ENCODE results near the gene CYP1B1.
"Not testable (repeated sequence)": the region's sequence is repeated elsewhere in the genome, so short reads cannot be mapped to it uniquely, and the experiment has no call there.

Gene CYP1B1

DNA sequence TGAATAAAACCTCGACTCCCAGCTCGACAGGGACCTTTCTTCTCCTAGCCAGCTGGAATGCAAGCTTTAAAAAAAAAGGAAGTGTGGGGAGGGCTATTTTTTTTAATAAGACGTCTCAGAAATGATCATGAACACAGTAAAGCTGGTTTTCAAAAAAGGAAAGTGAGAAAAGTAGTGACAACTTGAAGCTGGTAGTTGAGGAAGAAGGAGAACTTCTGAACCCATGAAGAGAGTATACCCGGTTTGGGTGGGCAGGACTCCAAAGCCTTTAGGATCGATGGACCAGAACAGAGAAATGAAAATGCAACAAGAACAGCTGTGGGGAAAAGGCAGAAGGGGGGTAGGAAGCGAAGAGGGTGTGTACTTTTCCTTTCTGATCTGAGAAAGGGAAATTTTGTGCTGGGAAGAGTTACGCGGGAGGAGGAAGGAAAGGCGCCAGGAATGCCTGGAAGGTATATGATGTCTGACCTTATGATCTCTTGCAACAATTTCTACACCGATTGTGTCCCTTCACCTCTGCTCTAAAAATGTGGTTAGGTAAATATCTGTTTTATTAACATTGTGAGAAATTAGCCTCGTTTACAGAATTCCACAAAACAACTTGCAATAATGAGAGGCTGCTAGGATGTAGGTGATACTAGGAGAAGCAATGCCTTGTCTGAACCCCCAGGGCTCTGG lies 22.6 kb upstream of the CYP1B1 start:
- peak; percentile 48 to 72 (median 65) for DNase-seq

DNA sequence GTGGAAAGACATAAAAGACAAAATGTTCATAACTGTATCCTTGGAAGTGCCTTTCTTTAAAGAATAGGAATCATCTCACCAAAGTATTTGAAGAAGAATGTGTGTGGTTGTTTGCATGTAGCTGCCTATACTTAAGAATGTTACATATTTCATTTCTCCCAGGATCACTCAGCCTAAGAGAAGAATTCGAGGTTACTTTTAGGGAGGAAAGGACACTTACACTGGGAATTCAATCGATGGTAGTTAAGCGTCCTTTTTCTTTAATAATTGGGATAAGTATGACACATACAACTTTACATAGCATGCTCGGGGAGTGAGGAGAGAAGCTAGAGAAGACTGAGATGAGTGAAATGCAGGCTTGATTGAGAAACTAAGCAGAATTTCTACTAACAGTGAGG lies 22.0 kb upstream of the CYP1B1 start:
- no peak for DNase-seq

DNA sequence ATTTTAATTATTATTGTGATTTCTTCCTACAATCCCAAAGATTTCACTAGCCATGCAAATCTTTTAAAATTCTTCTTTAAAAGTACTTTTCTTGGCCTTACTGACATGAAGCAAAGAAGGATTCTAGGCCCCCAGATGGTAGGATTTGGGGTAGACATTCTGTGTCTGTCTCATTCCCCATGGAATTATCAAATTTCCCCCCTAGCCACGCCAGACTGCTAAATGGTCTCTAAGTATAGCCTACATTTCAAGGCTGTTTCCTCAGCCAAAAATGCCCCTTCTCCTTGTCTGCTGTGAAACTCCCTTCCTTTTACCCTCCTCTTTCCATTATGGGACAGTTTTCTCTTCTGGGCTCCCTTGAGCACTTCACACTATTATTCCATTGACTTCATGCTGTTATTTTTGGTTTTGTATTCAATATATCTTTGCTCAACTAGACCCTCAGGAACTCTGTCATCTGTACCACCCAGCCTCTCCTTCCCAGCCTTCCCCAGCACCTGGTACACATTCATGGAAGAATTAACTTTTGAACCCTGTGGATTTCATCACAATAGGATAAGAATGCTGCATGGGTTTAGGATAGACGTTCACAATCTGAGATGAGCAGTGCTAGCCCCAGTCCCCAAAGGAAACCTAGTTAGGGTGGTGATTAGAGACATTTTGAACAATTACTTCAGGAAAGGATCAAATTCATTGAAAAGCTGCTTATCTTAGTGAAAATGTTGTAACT lies 21.5 kb upstream of the CYP1B1 start:
- peak in 2 of 3 donors; percentile 27 to 47 for DNase-seq

GRCh38 chr2:38095996-38096861 lies 20.3 kb upstream of the CYP1B1 start:
- DNase-seq = peak; percentile 35 to 59 (median 57)

GRCh38 chr2:38095079-38095995 lies 19.4 kb upstream of the CYP1B1 start:
- DNase-seq = no peak

GRCh38 chr2:38093527-38094165 lies 17.7 kb upstream of the CYP1B1 start:
- DNase-seq = no peak

DNA sequence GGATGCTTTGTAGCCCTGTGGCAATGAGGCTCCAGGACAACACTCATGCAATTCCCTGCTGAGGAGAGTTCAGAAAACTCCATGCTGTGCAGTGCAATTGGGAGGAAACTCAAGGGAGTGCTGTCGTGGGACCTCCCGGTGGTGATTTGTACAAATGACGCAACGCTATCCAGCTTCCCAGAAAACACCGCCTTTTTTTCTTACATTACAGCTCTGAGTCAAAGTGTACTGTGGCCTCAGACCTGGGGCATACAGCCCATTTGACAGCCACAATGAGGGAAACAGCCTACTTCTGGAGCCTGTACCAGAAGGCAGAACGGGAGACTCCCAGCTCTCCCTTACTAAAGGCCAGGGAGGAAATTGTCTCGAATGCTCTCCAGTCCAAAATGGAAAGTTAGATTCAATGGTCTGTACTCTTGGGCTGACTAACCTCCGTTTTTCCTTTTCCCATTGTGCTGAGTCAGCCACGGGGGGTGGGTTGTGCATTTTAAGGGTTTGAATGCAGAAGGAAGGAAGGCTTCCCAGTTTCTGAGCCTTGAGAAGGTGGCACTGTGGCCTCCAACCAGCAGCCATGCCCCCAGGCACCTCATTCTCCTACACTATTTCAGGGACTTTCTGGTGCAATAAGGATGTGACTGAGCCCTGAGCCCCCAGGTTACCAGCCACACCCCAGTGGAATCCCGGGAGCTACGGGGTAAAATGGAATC lies 16.4 kb upstream of the CYP1B1 start:
- DNase-seq = peak; percentile 84 to 93 (median 93)

GRCh38 chr2:38091760-38092159 lies 15.8 kb upstream of the CYP1B1 start:
- DNase-seq = no peak

- DNase-seq = no peak
Measured at GRCh38 chr2:38090928-38091327, 15.0 kb upstream of the CYP1B1 start.

DNA sequence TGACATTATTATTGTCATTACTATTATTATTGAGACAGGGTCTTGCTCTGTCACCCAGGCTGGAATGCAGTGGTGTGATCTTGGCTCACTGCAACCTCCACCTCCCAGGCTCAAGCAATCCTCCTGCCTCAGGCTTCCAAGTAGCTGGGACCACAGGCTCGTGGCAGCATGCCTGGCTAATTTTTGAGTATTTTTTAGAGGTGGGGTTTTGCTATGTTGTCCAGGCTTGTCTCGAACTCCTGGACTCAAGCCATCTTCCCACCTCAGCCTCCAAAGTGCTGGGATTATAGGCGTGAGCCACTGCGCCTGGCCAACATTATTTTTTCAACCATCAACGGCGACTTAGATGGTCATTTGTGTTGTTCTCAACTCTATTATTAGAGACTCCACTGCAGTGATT lies 14.3 kb upstream of the CYP1B1 start:
- not testable (repeated sequence) for DNase-seq

GRCh38 chr2:38085998-38086698 lies 10.2 kb upstream of the CYP1B1 start:
- not testable (repeated sequence) for DNase-seq

DNA sequence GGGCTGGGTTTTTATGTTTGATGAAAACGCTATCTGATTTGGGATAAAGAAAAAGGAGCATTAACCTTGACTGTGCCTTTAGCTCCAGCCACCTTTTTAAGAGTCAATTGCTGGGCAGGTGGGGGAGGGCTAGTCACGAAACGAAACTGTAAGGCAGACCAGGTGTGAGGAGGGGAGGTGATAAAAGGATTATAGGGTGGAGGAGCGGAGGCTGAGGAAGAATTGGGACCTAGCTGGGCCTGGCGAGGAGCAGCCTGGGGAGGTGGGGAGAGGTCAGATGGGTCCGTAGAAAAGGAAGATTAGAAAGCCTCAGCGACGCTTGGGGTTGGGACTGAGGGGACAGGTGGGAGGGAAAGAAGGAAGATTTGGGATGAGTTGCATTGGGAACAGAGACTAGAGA lies 8.6 kb upstream of the CYP1B1 start:
- not testable (repeated sequence) for DNase-seq

- DNase-seq = not testable (repeated sequence)
Measured at GRCh38 chr2:38082727-38083126, 6.8 kb upstream of the CYP1B1 start.

DNA sequence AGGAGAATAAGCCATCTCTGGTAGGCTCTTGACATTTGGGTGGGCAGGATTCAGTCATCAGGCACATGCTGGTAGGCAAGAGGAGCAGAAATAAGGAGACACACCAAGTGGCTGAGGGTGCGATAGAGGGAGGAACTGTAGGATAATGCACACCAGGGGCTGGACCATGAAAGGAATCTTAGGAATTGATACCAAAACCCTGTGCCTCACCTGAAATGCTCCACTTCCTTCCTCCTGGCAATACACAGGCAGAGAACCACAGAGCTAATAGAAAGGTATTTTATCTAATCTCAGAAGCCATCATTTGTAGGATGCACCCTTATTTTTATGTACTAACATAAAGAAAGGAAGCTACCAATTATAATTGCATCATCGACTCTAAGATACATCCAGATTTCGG lies 4.4 kb upstream of the CYP1B1 start:
- DNase-seq = no peak

- no peak for DNase-seq
Measured at GRCh38 chr2:38079116-38080052, 3.4 kb upstream of the CYP1B1 start.

DNA sequence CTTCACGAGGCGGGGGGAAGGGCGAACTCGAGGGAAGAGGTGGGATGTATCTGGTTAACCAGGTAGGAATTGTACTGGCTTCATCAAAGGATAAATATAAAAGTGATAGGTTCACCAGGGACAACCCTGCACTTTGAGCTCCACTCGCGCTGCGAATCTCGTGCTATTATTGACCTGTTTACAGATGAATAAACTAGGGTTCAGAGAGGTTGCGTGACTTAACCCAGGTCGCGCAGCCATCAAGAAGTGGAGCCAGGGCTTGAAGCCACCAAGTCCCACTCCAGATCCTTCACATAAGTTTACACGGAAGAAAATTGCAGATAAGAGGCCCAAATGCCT lies 1.4 kb upstream of the CYP1B1 start:
- no peak for DNase-seq

- DNase-seq = peak; percentile 92 to 96 (median 93)
Measured at GRCh38 chr2:38076710-38077430, 919 bp upstream of the CYP1B1 start.

DNA sequence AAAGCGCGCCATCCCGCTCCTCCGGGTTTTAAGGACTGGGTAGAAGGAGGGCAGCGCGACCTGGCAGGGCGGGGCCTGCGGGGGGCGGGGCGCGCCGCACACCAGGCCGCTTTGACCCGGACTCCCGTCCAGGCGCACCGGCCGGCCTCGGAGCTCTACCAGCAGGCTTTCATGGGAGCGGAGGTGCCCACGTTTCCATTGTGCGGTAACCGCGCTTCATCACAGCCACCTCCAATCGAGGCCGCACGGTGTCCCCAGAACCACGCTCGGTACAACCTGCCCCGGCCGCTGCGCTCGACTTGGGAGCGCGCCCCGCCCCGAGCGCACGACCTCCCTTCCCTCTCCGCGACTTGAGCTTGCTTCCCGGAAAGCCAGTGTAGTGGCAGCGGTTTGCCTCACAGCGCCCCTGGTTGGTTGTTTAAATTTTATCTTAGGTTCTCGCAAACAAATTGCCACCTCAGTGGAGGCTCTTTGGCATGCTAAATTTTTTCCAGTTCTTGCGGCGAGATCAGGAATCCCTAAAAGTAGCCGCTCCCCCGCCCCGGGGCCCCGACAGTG lies 280 bp upstream of the CYP1B1 start:
- peak; percentile 88 to 92 (median 92) for DNase-seq
